Choroid plexus epithelial cell (primary cell): ENCODE data around the gene NPAS2.
A peak's percentile ranks its signal among the peaks of the same experiment; 100 is the strongest.

Experiments used
- DNase-seq: peaks from one replicate; pipeline ENCODE4 v3.0.0-alpha.2; 2010; ENCODE audit warnings: low read depth
- H3K4me3 ChIP-seq: 2 replicates; pipeline ENCODE4 v1.5.1; 2011; ENCODE audit warnings: low read depth, mild to moderate bottlenecking, control low read depth, low read length, moderate library complexity
- CTCF ChIP-seq: conservative IDR thresholded peaks from 2 replicates; pipeline ENCODE4 v1.5.1; 2011; ENCODE audit warnings: low read depth, mild to moderate bottlenecking, control low read depth, inconsistent platforms, low read length, moderate library complexity

The NPAS2 gene

GRCh38 chr2:101032084-101032776, 212.3 kb downstream of the NPAS2 start:
- DNase-seq: no peak
- no peak for TF ChIP-seq CTCF
- H3K4me3 ChIP-seq: no peak overlapping the region

- TF ChIP-seq CTCF: peak; percentile 63
- peak; percentile 61 for DNase-seq
- no peak overlapping the region for H3K4me3 ChIP-seq
These were observed 216.6 kb downstream of the NPAS2 start for GRCh38 chr2:101036562-101036961.

GRCh38 chr2:101037161-101037755, 217.3 kb downstream of the NPAS2 start:
- H3K4me3 ChIP-seq: no peak overlapping the region
- TF ChIP-seq CTCF: no peak
- no peak for DNase-seq

GRCh38 chr2:101038455-101039255, 218.7 kb downstream of the NPAS2 start:
- peak; percentile 71 for TF ChIP-seq CTCF
- peak; percentile 35 for DNase-seq
- H3K4me3 ChIP-seq: no peak overlapping the region

- DNase-seq: no peak
- no peak overlapping the region for H3K4me3 ChIP-seq
- no peak for TF ChIP-seq CTCF
These were observed 220.1 kb downstream of the NPAS2 start for GRCh38 chr2:101040072-101040471.

GRCh38 chr2:101040761-101041160, 220.8 kb downstream of the NPAS2 start:
- no peak overlapping the region for H3K4me3 ChIP-seq
- TF ChIP-seq CTCF: no peak
- DNase-seq: peak; percentile 22
